Loucy (cell line): ENCODE measurements around the gene PRKCE.

Experiments used
- CTCF ChIP-seq: fragments of 200-600 bp; sonication (generic); conservative IDR thresholded peaks from 2 replicates; pipeline ENCODE4 v1.5.1; 2014; ENCODE audit warnings: mild to moderate bottlenecking, antibody characterized with exemption, low read length
- EZH2phosphoT487 ChIP-seq: fragments of 200-600 bp; IDR thresholded peaks from 2 replicates; pipeline ENCODE4 v1.6.1; 2018; ENCODE audit warnings: antibody characterized with exemption, mild to moderate bottlenecking, moderate library complexity, borderline replicate concordance

GRCh38 chr2:45614871-45615415 lies 36.5 kb upstream of the PRKCE start:
- no peak for TF ChIP-seq CTCF
- TF ChIP-seq EZH2phosphoT487: no peak
